Measurements from ENCODE around the gene CTBP1. TPM values are rescaled to one million over a fixed set of nuclear protein-coding genes. Genes with fewer than 3 reads are reported as not detected.

The CTBP1 gene
- total RNA-seq, 1 donor from 2014 or later = 112 TPM

DNA sequence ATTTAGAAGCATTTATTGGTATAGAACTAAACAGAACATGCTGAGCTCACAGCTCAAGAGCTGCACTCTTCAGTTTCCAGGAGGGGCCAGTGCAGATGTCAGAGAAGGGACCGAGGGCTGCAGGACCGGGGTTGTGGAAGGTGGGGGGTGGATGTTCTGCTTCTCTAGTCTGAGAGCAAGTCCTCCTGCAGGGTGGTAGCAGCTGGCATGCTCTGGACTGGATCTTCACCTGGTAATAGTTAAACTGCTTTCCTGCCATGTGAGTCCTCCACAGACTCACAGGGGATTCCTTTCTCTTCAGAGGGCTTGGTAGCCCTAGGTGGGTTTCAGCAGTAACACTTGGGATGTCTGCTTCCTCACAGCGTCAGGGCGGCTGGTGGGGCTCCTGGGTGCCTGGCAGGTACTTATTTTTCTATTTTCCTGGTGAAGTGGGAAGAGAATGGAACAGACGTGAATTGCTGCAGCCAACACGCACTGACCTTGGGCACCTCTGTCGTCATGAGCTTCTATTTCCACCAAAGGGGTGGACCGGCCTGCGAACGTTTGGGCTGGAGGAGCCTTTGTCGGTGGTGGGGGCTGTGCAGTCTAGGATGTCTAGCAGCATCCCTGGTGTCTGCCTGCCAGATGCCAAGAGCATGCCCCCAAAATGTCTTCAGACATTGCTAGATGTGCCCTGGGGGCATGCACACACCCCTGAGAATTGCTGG is 43.2 kb upstream of the CTBP1 start:
- DNase-seq = no peak
- intact Hi-C loops (cut with micrococcal nuclease) = no loop called here
- peak overlapping the region; percentile 96 for H3K27ac ChIP-seq (replicated peaks)
- H3K27me3 ChIP-seq (ENCODE audit: low read depth) = no peaks in the 10 kb centered on the region
- no peaks in the 10 kb centered on the region for H3K9me3 ChIP-seq (replicated peaks)
- peaks cover 78% of the 10 kb centered on the region for H3K4me1 ChIP-seq
- TF ChIP-seq CTCF (IDR thresholded peaks at IDR 0.05; ENCODE audit: borderline replicate concordance) = no peak
- peak overlapping the region; percentile 99 for H3K4me3 ChIP-seq
- peaks cover 9% of the 10 kb centered on the region for H3K36me3 ChIP-seq

DNA sequence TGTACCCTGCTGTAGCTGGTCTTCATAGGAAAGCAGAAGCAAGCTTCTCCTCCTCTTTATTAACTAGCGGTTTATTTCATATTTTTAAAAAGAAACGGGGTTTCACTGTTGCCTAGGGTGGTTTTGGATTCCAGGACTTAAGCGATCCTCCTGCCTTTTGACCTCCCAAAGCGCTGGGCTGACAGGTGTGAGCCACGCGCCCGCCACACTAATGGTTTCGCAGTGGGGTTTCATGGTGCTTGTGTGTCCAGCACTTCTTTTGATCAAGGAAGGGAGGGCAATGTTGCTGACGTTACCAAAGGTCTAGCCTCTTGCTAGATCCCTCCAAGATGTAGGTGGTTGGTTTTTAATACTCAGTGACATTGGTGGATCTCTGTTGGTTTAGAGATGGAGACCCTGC is 42.2 kb upstream of the CTBP1 start:
- peaks cover 68% of the 10 kb centered on the region for H3K4me1 ChIP-seq
- no peaks in the 10 kb centered on the region for H3K27me3 ChIP-seq (ENCODE audit: low read depth)
- no peaks in the 10 kb centered on the region for H3K9me3 ChIP-seq (replicated peaks)
- no peak for TF ChIP-seq CTCF (IDR thresholded peaks at IDR 0.05; ENCODE audit: borderline replicate concordance)
- intact Hi-C loops (cut with micrococcal nuclease) = no loop called here
- peak overlapping the region; percentile 99 for H3K4me3 ChIP-seq
- H3K27ac ChIP-seq (replicated peaks) = peak overlapping the region; percentile 96
- DNase-seq = no peak
- H3K36me3 ChIP-seq = peaks cover 4% of the 10 kb centered on the region

DNA sequence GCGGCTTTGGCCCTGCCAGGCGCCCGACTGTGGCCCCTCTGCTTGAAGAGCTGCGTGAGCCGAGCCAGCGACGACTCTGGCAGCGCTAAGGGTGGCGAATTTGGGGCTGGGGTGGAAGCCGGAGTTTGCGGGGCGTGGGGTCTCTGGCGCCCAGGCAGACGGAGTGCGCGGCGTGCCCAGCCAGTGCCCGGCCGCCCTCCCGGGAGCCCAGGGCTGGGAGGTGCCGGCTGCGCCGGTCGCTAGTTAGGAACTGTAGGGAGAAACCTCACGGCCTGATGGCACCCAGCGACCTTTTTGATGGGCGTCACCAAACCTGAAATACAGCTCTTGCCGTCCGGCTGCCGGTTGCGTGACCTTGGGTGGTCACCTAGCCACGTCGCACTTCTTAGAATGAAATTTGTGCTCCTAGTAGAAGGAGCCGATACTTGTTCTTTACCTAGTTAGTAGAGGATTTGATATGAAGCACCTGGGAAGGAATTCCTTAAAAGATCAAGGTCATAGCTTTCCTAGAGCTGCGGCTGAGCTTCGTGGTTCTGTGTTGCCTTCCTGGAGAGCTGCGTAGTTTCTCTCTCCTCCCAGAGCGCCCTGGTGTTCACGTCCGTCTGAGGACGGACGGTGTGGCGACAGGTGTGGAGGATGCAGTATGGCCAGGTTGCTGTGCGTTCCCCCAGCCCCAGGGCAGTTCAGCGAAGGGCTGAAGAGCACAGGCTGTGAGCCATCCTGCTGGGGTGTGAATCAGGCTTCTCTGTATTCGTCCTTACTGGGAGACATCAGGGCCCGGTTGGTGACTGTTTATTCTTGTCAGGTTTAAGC is 41.4 kb upstream of the CTBP1 start:
- H3K4me1 ChIP-seq = peaks cover 67% of the 10 kb centered on the region
- H3K4me3 ChIP-seq = peak overlapping the region; percentile 99
- H3K27ac ChIP-seq (replicated peaks) = peak overlapping the region; percentile 96
- peaks cover 4% of the 10 kb centered on the region for H3K36me3 ChIP-seq
- no peak for DNase-seq
- TF ChIP-seq CTCF (IDR thresholded peaks at IDR 0.05; ENCODE audit: borderline replicate concordance) = no peak
- intact Hi-C loops (cut with micrococcal nuclease) = no loop called here
- H3K27me3 ChIP-seq (ENCODE audit: low read depth) = no peaks in the 10 kb centered on the region
- no peaks in the 10 kb centered on the region for H3K9me3 ChIP-seq (replicated peaks)

DNA sequence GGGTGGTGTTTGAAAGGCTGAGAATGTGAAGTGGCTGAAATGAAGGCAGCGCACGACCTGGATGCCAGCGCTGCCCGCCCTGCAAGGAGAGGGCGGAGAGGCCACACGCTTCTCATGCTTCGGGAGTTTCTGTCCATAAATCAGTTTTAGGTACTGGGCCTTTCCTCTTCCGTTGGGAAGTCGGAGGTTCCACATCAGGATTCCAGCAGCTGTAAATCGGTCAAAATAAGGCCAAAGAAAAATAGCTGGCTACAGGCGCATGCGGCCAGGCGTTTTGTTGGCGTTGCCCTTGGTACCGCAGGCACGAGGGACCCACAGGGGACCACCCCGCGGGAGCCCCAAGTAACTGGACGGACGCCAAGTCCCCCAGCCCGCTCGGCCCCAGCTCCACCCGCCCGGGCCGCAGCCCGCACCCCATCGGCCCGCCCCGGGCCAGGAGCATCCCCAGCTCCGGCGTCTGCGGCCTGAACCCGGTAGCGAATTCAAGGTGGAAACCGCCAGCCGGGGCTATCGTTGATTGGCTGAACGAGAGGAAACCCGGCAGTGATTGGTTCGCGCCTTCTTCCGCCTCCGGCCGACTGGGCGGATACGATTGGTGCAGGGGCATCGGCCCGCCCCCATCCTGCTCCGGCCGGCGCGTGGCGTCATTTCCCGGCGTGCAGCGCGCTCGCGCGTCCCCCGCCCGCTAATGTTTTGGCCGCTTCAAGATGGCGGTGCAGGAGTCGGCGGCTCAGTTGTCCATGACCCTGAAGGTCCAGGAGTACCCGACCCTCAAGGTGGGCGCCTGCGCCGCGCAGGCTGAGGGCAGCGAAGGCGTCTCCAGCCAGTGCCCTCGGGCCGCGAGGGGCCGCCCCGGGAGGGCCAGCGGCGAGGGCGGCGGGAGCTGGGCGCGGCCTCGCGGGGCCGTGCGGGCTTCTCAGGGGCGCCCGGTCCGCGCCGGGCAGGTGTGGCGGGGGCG is 40.6 kb upstream of the CTBP1 start, which contains the start of gene MAEA:
Gene MAEA (plus strand): TSS at position 685 of the 958 bp plus-strand sequence. CDS start 23 bp downstream, at position 708.
- peak; percentile 98 for DNase-seq
- peak within 1 kb of the TSS; percentile 99 for H3K4me3 ChIP-seq
- peaks cover 58% of the 10 kb centered on the region for H3K4me1 ChIP-seq
- peak within 1 kb of the TSS; percentile 96 for H3K27ac ChIP-seq (replicated peaks)
- intact Hi-C loops (cut with micrococcal nuclease) = no loop called here
- H3K9me3 ChIP-seq (replicated peaks) = no peaks in the 10 kb centered on the region
- no peaks in the 10 kb centered on the region for H3K27me3 ChIP-seq (ENCODE audit: low read depth)
- no peak for TF ChIP-seq CTCF (IDR thresholded peaks at IDR 0.05; ENCODE audit: borderline replicate concordance)
- peaks cover 4% of the 10 kb centered on the region for H3K36me3 ChIP-seq

GRCh38 chr4:1288786-1289185 is 39.9 kb upstream of the CTBP1 start:
- Histone ChIP-seq H3K27me3 (ENCODE audit: low read depth) (no peaks in the 10 kb centered on the region), H3K9me3 (replicated peaks) (no peaks in the 10 kb centered on the region), H3K4me3 (peak overlapping the region; percentile 99), H3K27ac (replicated peaks) (peak overlapping the region; percentile 96), H3K36me3 (peaks cover 4% of the 10 kb centered on the region), H3K4me1 (peaks cover 51% of the 10 kb centered on the region)
- DNase-seq = no peak
- intact Hi-C loops (cut with micrococcal nuclease) = no loop called here
- TF ChIP-seq CTCF (IDR thresholded peaks at IDR 0.05; ENCODE audit: borderline replicate concordance) = no peak

Measured in left ventricle myocardium inferior (tissue), 1 donor.